ENCODE measurements around the gene SLC6A8.
"Not testable (repeated sequence)": the region's sequence is repeated elsewhere in the genome, so short reads cannot be mapped to it uniquely, and the experiment has no call there.

SLC6A8 gene

DNA sequence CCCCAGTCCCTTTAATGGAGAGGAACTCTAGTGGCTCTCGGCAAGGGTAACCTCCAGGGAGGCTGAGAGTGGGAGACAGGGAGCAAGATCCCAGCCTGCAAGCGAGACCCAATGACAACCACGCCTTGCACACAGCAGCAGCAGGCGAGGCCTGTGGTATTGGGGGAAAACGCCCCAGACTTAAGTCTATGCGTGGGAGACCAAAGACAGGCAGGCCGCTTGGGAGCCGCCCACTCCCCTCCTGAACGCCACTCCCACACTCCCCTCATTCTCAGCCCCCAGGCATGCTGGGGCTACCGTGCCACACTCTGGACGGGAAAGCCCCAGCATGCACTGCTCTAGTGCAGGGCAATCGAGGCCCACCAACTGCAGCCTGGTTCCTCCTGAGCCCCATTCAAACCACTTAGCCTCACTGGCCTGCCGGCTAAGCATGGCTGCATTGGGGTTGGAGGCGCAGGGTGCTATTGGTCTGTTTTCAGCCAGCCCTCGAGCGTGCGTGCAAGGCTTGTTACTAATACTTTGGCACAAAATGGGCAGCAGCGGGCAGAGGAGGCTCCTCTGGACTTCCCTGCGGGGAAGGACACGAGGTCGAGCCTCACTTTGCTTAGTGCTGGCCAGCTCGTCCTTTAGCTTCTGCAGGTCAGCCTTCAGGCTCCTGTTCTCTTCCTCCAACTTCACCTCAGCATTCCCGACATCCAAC is 14.8 kb downstream of the SLC6A8 start:
- Histone ChIP-seq H3K4me1 (ENCODE audit: control insufficient read depth, low read depth, low read length) (no peaks in the 10 kb centered on the region), H3K27ac (ENCODE audit: low read depth, low read length) (no peak overlapping the region), H2AK5ac (ENCODE audit: low read length) (no peak overlapping the region), H4K5ac (ENCODE audit: low read length) (no peak overlapping the region), H2BK5ac (ENCODE audit: low read length) (no peak overlapping the region), H3K23ac (ENCODE audit: low read length) (no peak overlapping the region), H3K36me3 (ENCODE audit: control insufficient read depth, insufficient read depth, low read length) (no peaks in the 10 kb centered on the region), H3K4me2 (ENCODE audit: low read length) (no peak overlapping the region), H4K8ac (ENCODE audit: low read depth, low read length) (no peak overlapping the region), H3K27me3 (ENCODE audit: insufficient read depth, low read length, poor library complexity) (no peaks in the 10 kb centered on the region), H3K4ac (ENCODE audit: low read depth, low read length) (no peak overlapping the region), H3K4me3 (ENCODE audit: low read length) (no peak overlapping the region), H2BK120ac (ENCODE audit: low read depth, low read length) (no peak overlapping the region), H2BK15ac (replicated peaks; ENCODE audit: low read depth) (no peak overlapping the region), H3K18ac (ENCODE audit: low read length) (no peak overlapping the region), H3K79me2 (ENCODE audit: control insufficient read depth, insufficient read depth, low read length) (no peaks in the 10 kb centered on the region), H3K79me1 (ENCODE audit: low read length) (no peaks in the 10 kb centered on the region), H3K56ac (ENCODE audit: low read length) (no peak overlapping the region), H3K9ac (ENCODE audit: low read length) (no peak overlapping the region)
- WGBS (ENCODE audit: extremely low coverage, insufficient coverage, low lambda C conversion rate), result no CpG with 5 or more reads among the region's 23 CpGs
- no peak for DNase-seq

DNA sequence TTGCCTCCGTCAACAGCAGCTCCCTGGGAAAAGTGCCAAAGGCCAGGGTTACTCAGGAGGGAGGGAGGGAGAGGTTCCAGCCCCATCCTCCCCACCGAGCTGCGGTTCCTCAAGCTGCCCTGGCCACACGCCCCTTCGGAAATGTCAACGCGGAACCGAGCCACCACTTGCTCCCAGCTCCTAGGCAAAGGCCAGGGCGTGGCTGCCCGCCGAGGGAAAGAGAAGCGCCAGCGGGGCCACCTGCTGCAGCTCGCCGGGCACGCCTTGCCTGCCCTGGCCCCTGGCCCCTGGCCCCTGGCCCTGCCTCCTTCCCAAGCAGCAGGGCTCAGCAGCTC is 15.3 kb downstream of the SLC6A8 start:
- no peak overlapping the region for H2BK5ac ChIP-seq (ENCODE audit: low read length)
- no peak overlapping the region for H3K56ac ChIP-seq (ENCODE audit: low read length)
- H3K4me2 ChIP-seq (ENCODE audit: low read length), result no peak overlapping the region
- H3K79me1 ChIP-seq (ENCODE audit: low read length), result no peaks in the 10 kb centered on the region
- H3K18ac ChIP-seq (ENCODE audit: low read length), result no peak overlapping the region
- H2AK5ac ChIP-seq (ENCODE audit: low read length), result no peak overlapping the region
- no peak overlapping the region for H3K23ac ChIP-seq (ENCODE audit: low read length)
- no peak overlapping the region for H3K4me3 ChIP-seq (ENCODE audit: low read length)
- no peak overlapping the region for H3K27ac ChIP-seq (ENCODE audit: low read depth, low read length)
- H3K27me3 ChIP-seq (ENCODE audit: insufficient read depth, low read length, poor library complexity), result no peaks in the 10 kb centered on the region
- no peaks in the 10 kb centered on the region for H3K79me2 ChIP-seq (ENCODE audit: control insufficient read depth, insufficient read depth, low read length)
- no peak overlapping the region for H2BK120ac ChIP-seq (ENCODE audit: low read depth, low read length)
- H4K8ac ChIP-seq (ENCODE audit: low read depth, low read length), result no peak overlapping the region
- H4K5ac ChIP-seq (ENCODE audit: low read length), result no peak overlapping the region
- H3K9ac ChIP-seq (ENCODE audit: low read length), result no peak overlapping the region
- no CpG with 5 or more reads among the region's 16 CpGs for WGBS (ENCODE audit: extremely low coverage, insufficient coverage, low lambda C conversion rate)
- H2BK15ac ChIP-seq (replicated peaks; ENCODE audit: low read depth), result no peak overlapping the region
- no peak overlapping the region for H3K4ac ChIP-seq (ENCODE audit: low read depth, low read length)
- no peaks in the 10 kb centered on the region for H3K4me1 ChIP-seq (ENCODE audit: control insufficient read depth, low read depth, low read length)
- H3K36me3 ChIP-seq (ENCODE audit: control insufficient read depth, insufficient read depth, low read length), result no peaks in the 10 kb centered on the region
- DNase-seq, result no peak

DNA sequence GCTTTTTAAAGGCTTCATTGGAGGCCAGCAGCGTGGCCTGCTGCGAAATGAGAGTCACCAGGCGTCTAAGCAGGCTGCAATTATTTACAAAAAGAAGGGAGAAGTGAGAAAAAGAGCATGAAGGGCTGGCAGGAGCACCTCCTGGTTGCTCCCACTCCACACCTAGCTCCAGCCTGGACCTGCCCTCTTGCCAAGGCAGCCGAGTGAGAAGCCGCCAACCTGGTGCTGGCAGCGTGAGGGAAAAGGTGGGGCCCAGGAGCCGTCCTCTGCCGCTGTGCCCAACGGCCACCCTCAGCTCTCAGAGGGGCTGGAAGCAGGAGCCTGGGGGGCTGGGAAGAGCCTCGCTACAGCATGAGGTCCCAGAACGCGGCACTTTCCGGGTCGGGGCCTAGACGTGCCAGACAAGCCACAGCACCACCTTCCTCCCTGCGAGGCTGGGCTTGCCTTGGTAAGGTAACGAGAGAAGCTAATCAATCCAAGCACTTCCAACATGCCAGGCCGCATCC is 16.3 kb downstream of the SLC6A8 start:
- Histone ChIP-seq H2BK5ac (ENCODE audit: low read length) (no peak overlapping the region), H3K4ac (ENCODE audit: low read depth, low read length) (no peak overlapping the region), H3K36me3 (ENCODE audit: control insufficient read depth, insufficient read depth, low read length) (no peaks in the 10 kb centered on the region), H3K9ac (ENCODE audit: low read length) (no peak overlapping the region), H3K4me3 (ENCODE audit: low read length) (no peak overlapping the region), H3K18ac (ENCODE audit: low read length) (no peak overlapping the region), H2BK120ac (ENCODE audit: low read depth, low read length) (no peak overlapping the region), H2AK5ac (ENCODE audit: low read length) (no peak overlapping the region), H2BK15ac (replicated peaks; ENCODE audit: low read depth) (no peak overlapping the region), H3K4me1 (ENCODE audit: control insufficient read depth, low read depth, low read length) (no peaks in the 10 kb centered on the region), H3K4me2 (ENCODE audit: low read length) (no peak overlapping the region), H3K79me2 (ENCODE audit: control insufficient read depth, insufficient read depth, low read length) (no peaks in the 10 kb centered on the region), H3K27me3 (ENCODE audit: insufficient read depth, low read length, poor library complexity) (no peaks in the 10 kb centered on the region), H3K79me1 (ENCODE audit: low read length) (no peaks in the 10 kb centered on the region), H3K23ac (ENCODE audit: low read length) (no peak overlapping the region), H3K27ac (ENCODE audit: low read depth, low read length) (no peak overlapping the region), H4K8ac (ENCODE audit: low read depth, low read length) (no peak overlapping the region), H3K56ac (ENCODE audit: low read length) (no peak overlapping the region), H4K5ac (ENCODE audit: low read length) (no peak overlapping the region)
- WGBS (ENCODE audit: extremely low coverage, insufficient coverage, low lambda C conversion rate), result no CpG with 5 or more reads among the region's 18 CpGs
- DNase-seq, result no peak

DNA sequence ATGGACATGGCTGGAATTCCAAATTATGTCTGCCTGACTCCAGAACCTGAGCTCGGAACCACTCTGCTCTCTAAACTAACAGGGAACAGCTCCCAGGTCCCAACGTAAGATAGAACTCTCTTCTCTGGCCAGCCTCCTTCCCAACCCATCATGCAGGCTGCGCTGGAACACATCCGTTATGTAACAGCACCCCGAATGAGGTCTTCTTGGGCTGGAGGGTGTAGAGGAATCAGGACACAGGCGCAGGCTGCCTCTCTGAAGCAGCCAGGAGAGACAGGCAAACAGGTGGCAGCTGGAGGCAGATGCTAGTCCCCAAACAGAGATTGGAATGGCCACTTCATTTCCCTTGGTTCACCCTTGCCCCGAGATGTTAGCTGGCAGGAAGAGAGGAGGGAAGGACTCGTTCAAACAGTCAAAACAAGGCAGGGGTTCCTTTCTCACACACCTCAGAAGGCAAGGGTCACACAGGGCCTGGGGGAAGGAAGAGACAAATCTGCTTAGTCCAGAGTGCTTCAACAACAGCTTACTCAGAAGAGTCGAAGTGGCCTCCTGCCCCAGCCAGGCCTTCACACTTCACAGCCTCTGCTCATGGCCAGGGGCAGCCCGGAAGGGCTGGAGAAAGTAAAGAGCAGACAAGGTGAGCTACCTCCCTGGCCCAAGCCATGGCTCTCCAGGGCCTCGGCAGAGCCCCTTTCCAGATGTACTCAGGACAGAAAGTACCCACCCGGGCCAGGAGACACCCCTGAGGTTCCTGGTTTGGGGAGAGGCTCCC is 17.1 kb downstream of the SLC6A8 start:
- H3K9ac ChIP-seq (ENCODE audit: low read length); H3K18ac ChIP-seq (ENCODE audit: low read length); H3K23ac ChIP-seq (ENCODE audit: low read length); H4K5ac ChIP-seq (ENCODE audit: low read length); H3K4me2 ChIP-seq (ENCODE audit: low read length); H2BK120ac ChIP-seq (ENCODE audit: low read depth, low read length); H3K56ac ChIP-seq (ENCODE audit: low read length); H2BK5ac ChIP-seq (ENCODE audit: low read length); H2AK5ac ChIP-seq (ENCODE audit: low read length); H3K27me3 ChIP-seq (ENCODE audit: insufficient read depth, low read length, poor library complexity); H3K79me2 ChIP-seq (ENCODE audit: control insufficient read depth, insufficient read depth, low read length); H3K4me3 ChIP-seq (ENCODE audit: low read length); H3K4ac ChIP-seq (ENCODE audit: low read depth, low read length); H3K4me1 ChIP-seq (ENCODE audit: control insufficient read depth, low read depth, low read length); H4K8ac ChIP-seq (ENCODE audit: low read depth, low read length); H3K36me3 ChIP-seq (ENCODE audit: control insufficient read depth, insufficient read depth, low read length); H2BK15ac ChIP-seq (replicated peaks; ENCODE audit: low read depth); H3K27ac ChIP-seq (ENCODE audit: low read depth, low read length); DNase-seq; H3K79me1 ChIP-seq (ENCODE audit: low read length): not testable (repeated sequence)
- no CpG with 5 or more reads among the region's 12 CpGs for WGBS (ENCODE audit: extremely low coverage, insufficient coverage, low lambda C conversion rate)

DNA sequence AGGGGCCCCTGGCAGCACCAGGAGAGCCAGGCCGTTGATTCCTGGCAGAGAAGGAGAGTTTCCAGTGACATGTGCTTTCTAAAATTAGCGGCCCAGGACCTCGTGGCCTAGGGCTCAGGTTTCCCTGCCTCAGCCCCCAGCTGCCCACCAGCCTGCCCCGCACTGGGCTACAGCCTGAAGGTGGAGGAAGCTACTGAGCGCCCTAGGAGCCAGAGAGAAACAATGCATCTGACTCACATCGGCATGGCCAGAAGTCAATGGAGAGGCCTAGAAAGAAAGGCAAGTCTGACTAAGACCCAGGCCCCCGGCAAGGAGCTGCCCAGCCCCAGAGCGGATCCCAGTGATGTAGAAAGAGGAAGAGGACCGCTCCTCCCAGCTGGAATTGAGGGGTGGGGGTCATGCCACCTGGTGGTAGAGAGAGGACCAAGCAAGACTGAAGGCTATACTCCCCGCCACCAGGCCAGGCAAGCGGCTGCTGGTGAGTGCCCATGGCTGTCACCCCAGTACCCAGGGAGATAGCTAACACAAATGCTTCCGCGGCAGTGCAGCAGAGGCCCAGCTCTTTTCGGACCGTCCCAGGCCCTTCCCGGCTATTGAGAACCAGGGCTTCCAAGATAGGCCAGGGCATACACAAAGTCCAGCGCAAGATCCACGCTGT is 17.8 kb downstream of the SLC6A8 start:
- H3K27ac ChIP-seq (ENCODE audit: low read depth, low read length); H2BK15ac ChIP-seq (replicated peaks; ENCODE audit: low read depth); H3K9ac ChIP-seq (ENCODE audit: low read length): not testable (repeated sequence)

More for the DNA sequence above, 17.8 kb downstream of the SLC6A8 start:
- H3K18ac ChIP-seq (ENCODE audit: low read length); H2AK5ac ChIP-seq (ENCODE audit: low read length); H2BK120ac ChIP-seq (ENCODE audit: low read depth, low read length); H3K4me2 ChIP-seq (ENCODE audit: low read length); H3K4me1 ChIP-seq (ENCODE audit: control insufficient read depth, low read depth, low read length); H3K56ac ChIP-seq (ENCODE audit: low read length); H3K4me3 ChIP-seq (ENCODE audit: low read length); H3K23ac ChIP-seq (ENCODE audit: low read length); H4K5ac ChIP-seq (ENCODE audit: low read length); H3K36me3 ChIP-seq (ENCODE audit: control insufficient read depth, insufficient read depth, low read length); H4K8ac ChIP-seq (ENCODE audit: low read depth, low read length); H3K79me1 ChIP-seq (ENCODE audit: low read length); H3K79me2 ChIP-seq (ENCODE audit: control insufficient read depth, insufficient read depth, low read length); H3K27me3 ChIP-seq (ENCODE audit: insufficient read depth, low read length, poor library complexity); DNase-seq; H3K4ac ChIP-seq (ENCODE audit: low read depth, low read length); H2BK5ac ChIP-seq (ENCODE audit: low read length): not testable (repeated sequence)
- no CpG with 5 or more reads among the region's 18 CpGs for WGBS (ENCODE audit: extremely low coverage, insufficient coverage, low lambda C conversion rate)
